HG03159 (cell line): ENCODE data around the gene PILRA.
A peak's percentile ranks its signal among the peaks of the same experiment; 100 is the strongest.
"Not testable (repeated sequence)": the region's sequence is repeated elsewhere in the genome, so short reads cannot be mapped to it uniquely, and the experiment has no call there.

Experiments
- ATAC-seq: cut with Tn5 transposase; IDR thresholded peaks from one replicate; pipeline ENCODE4 v1.9.1; 2021; ENCODE audit warnings: mild to moderate bottlenecking, moderate library complexity; ENCODE audit not compliant: unreplicated experiment

Gene PILRA

GRCh38 chr7:100432621-100433275 is 59.5 kb downstream of the PILRA start:
- no peak for ATAC-seq

DNA sequence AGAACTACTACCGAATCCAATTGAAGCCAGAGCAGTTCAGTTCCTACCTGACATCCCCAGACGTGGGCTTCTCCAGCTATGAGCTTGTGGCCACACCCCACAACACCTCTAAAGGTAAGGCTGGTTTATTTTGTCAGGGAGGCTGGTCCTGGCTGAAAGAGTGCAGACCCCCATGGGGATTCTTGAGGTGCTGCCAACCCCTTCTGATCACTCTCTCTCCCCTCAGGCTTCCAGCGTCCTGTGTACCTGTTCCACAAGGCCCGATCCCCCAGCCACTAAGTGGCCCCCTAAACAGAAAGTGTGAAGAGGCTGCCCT is 59.9 kb downstream of the PILRA start:
- no peak for ATAC-seq

DNA sequence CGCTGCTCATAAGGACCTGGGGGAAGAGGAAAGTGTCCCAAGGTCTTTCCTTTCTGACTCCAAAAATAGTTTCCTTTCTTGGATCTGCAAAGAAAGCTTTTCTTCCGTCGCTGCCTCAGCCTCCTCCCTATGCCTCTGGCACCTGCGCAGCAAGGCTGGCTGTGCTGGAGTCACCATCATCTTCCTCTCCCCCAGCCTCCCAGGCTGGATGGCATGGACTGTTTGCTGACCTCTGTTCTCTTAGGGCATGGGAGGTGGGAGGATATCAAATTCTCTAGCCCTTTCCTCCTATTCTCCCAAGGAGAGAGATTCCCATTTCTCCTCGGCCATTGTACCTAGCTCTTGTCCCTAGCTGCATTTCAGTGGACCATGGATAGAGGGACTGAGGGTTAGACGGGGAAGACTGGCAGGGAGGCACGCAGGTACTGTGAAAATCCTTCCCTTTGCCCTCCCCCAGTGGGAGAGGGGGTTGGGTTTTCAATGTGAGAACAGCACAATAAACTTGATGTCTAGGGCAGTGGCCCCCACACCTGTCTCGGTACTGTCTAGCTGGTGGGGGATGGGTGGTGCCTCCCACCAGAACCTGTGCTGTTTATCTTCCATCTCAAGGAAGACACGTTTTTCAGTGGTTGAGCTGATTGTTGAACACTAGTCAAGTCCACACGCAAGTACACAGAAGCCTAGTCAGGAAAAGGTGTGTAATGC is 60.5 kb downstream of the PILRA start:
- no peak for ATAC-seq

DNA sequence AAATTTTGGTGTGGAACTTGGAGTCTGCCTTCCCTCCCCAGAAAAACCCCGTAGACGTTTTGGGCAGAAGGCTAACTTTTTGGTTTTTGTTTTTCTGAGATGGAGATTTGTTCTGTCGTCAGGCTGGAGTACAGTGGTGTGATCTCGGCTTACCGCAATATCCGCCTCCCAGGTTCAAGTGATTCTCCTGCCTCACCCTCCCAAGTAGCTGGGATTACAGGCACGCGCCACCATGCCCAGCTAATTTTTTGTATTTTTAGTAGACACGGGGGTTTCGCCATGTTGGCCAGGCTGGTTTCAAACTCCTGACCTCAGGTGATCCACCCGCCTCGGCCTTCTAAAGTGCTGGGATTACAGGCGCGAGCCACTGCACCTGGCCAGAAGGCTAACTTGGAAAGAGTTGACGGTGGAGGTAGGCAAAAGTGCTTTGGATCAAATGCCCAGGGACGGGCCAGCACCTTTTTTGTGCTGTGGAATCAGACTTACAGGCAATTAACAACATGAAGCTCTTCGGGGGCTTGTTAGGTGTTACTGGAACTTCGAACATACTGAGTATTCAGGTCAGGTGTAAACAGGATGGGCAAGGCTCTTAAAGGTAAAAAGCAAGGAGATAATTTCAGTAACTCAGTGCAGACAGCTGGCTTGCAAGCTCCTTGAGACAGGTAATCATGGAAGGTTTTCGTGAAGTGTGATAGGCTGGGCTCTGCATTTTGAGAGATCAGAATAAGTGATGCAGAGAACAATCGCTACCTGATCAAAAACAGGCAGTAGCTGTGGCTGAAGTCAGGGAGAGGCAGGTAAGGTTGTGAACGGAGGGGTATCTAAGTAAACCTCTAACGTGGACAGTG is 61.2 kb downstream of the PILRA start:
- ATAC-seq = no peak

DNA sequence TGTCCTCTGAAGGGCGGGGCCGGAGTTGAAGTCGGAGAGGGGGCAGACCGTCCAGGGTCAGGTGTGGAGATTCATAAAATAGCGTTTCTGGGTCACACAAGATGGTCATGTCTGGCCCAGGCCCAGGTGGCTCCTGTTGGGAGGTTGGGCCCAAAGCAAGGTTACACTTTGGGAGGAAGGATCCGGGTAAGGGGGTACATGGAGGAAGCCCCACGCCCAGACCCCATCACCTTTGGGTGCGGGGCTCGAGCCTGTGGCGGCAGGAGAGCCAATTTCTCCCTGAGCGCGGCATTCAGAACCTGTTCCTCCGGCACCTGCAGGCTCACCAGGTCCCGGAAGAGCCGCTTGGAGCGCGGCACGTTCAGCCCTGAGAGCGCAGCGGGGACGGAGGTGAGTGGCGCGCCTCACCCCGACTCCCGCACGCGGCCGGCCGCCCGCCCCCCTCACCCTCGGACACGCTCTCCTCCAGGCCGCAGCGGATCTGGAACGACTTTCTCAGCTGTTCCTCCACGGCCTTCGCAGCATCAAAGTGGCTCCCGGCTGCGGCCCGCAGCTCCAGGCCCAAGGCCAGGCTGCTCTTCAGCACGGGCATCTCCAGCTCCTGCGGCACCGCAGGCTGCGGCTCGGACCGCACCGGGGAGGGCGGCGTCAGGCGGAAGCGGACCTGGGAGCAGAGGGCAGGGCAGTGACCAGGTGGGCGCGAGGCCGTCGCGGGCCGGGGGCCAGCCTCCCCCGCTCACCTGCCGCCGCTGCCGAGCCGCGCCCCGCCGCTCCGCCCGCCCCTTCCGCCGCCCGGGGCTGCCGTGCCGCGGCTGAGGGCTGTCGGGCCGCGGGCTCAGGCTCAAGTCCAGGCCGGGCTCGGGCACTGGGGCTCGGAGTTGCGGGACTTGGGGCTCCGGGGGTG is 62.4 kb downstream of the PILRA start:
- peak; percentile 28 for ATAC-seq

DNA sequence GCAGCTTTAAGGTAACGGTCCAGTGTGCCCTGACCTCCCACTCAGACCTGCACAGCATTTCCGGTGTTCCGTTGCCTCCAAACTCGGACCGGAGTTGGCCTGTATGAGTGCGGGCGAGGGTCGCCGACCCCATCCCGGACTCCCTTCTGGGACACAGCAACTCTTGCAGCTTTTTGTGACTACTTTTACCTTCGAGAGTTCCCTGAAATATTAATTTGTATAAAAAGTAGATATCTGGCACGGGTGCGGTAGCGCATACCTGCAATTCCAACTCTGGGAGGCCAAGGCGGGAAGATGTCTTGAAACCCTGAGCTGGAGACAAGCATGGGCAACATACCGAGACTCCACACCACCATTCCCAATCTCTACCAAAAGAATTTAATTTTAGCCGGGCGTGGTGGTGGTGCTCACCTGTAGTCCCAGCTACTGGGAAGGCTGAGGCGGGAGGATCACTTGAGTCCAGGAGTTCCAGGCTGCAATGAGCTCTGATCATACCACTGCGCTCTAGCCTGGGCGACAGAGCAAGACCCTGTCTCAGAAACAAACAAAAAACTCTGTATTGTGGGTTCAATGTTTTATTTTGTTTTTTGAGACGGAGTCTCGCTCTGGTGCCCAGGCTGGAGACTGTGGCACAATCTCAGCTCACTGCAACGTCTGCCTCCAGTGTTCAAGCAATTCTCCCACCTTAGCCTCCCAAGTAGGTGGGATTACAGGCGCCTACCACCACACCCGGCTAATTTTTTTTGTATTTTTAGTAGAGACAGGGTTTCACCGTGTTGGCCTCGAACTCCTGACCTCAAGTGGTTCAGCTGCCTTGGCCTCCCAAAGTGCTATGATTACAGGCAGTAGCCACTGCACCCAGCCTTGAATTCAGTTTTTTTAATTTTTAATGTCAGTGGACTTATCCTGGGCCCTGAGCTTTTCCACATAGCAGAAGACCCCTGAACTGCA is 64.1 kb downstream of the PILRA start:
- no peak for ATAC-seq

DNA sequence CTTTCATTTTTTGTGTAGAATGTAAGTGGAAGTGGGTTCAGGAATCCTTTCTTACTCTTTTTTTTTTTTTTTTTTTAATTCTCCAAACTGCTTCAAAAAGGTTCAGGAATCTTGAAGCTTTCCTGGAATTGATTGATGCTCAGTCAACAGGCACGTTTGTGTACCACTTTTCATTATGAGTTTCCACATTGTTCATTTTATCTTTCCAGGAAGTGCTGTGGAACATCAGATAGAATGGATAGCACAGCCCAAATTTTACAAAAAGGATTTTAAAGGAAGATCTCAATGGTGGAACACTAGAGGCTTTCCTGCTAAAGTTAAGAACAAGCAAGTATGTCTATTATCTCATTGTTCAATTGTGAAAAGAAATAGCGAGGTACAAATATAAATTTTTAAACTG is 64.9 kb downstream of the PILRA start:
- ATAC-seq = no peak

DNA sequence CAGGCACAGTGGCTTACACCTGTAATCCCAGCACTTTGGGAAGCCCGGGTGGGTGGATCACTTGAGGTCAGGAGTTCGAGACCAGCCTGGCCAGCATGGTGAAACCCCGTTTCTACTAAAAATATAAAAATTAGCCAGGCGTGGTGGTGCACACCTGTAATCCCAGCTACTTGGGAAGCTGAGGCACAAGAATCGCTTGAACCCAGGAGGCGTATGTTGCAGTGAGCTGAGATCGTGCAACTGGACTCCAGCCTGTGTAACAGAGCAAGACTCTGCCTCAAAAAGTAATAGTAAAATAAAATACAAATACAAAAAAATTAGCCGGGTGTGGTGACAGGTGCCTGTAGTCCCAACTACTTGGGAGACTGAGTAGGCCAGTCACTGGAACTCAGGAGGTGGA is 65.4 kb downstream of the PILRA start:
- not testable (repeated sequence) for ATAC-seq

- ATAC-seq = not testable (repeated sequence)
Observed at GRCh38 chr7:100439244-100439643, 66.0 kb downstream of the PILRA start.

- no peak for ATAC-seq
Observed at GRCh38 chr7:100441641-100442535, 68.6 kb downstream of the PILRA start.

DNA sequence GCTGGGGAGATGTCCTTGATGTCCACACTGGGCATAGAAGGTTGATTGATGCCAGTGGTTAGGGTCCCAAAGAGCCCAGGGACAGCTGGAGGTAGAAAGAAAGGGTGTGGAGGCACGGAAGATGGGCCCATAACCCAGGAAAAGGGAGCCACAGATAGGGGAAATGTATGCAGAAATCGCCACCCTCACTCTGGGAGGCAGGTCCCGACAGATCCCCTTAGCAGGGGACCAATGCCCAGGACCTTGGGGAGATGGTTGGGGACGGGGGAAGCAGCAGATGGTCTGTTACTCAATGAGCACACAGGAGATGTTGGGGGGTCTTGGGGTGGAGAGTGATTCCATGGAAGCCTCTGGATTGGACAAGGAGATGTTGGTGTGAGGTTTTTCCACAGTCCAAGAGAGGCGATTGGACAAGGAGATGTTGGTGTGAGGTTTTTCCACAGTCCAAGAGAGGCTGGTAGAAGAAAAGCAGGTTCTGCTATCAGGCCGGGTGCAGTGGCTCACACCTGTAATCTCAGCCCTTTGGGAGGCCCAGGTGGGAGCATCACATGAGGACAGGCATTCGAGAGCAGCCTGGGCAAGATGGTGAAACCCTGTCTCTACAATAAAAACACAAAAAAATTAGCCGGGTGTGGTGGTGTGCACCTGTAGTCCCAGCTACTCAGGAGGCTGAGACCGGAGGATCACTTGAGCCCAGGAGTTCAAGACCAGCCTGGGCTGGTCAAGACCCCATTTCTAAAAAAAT is 70.0 kb downstream of the PILRA start:
- ATAC-seq = no peak

- ATAC-seq = no peak
Observed at GRCh38 chr7:100444311-100445278, 71.3 kb downstream of the PILRA start.

DNA sequence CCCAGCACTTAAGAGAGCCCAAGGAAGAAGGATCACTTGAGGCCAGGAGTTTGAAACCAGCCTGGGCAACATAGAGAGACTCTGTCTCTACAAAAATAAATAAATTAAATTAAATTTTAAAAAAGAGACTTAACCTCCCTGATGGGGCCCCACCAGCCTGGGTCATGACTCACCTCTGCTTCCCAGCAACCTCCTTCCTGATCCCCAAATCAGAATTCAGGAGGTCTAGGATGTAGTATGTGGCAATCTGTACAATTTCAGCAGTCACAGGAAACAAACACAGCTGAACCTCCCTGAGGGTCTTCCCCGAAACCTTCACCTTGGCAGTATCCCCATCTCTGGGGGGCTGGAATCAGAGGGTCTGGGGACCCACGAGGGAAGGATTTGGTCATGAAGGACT is 72.8 kb downstream of the PILRA start:
- no peak for ATAC-seq

DNA sequence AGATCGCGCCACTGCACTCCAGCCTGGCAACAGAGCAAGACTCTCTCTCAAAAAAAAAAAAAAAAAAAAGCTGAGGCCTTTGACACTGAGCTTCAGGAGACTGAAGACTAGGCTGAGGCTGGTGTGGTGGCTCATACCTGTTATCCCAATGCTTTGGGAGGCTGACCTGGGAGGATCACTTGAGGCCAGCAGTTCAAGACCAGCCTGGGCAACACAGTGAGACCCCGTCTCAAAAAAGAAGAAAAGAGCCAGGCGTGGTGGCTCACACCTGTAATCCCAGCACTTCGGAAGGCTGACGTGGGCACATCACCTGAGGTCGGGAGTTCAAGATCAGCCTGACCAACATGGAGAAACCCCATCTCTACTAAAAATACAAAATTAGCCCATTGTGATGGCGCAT is 74.1 kb downstream of the PILRA start:
- ATAC-seq = not testable (repeated sequence)

GRCh38 chr7:100449190-100449795 is 76.0 kb downstream of the PILRA start:
- ATAC-seq = no peak
